Measurements from ENCODE around the gene FGD3. TPM values are rescaled to one million over a fixed set of nuclear protein-coding genes. Genes with fewer than 3 reads are reported as not detected.

FGD3 gene
- total RNA-seq, 1 donor from 2014 or later, result 0.09 TPM

GRCh38 chr9:93024646-93024910, 77.3 kb downstream of the FGD3 start:
- Histone ChIP-seq H4K20me1 (ENCODE audit: insufficient read depth, low read length) (no peaks in the 10 kb centered on the region), H3K4me3 (ENCODE audit: insufficient read depth, low read depth, low read length) (no peak overlapping the region), H3K9me3 (ENCODE audit: insufficient read depth, low read depth, low read length) (no peaks in the 10 kb centered on the region), H3K79me2 (ENCODE audit: insufficient read depth, low read length) (no peaks in the 10 kb centered on the region), H3K36me3 (ENCODE audit: insufficient read depth, low read length) (no peaks in the 10 kb centered on the region), H3K4me1 (ENCODE audit: insufficient read depth, low read length) (no peaks in the 10 kb centered on the region), H3K4me2 (ENCODE audit: low read length) (no peak overlapping the region), H3K27me3 (ENCODE audit: insufficient read depth, low read length) (no peaks in the 10 kb centered on the region), H3K27ac (ENCODE audit: low read depth, low read length) (no peak overlapping the region), H2AFZ (ENCODE audit: low read depth, low read length) (no peak overlapping the region), H3K9ac (ENCODE audit: low read length) (no peak overlapping the region)
- Mint-ChIP-seq H3K27me3 (ENCODE audit: low read depth, unreplicated experiment) (peaks cover 36% of the 10 kb centered on the region), H3K4me3 (ENCODE audit: unreplicated experiment) (no peak overlapping the region), H3K9me3 (ENCODE audit: unreplicated experiment) (no peaks in the 10 kb centered on the region), H3K36me3 (ENCODE audit: low read depth, unreplicated experiment) (no peaks in the 10 kb centered on the region), H3K4me1 (ENCODE audit: low read depth, unreplicated experiment) (peaks cover 2% of the 10 kb centered on the region), H3K27ac (ENCODE audit: unreplicated experiment) (no peak overlapping the region)
- DNase-seq (ENCODE audit: low read depth) (no peak), FAIRE-seq (no peak)
- TF ChIP-seq CTCF (IDR thresholded peaks at IDR 0.05; ENCODE audit: insufficient read depth, low read depth, low read length) (no peak), EZH2 (IDR thresholded peaks at IDR 0.05; ENCODE audit: insufficient read depth, low read length) (no peak)

- H3K27ac Mint-ChIP-seq (ENCODE audit: unreplicated experiment), result no peak overlapping the region
- no peak overlapping the region for H3K4me2 ChIP-seq (ENCODE audit: low read length)
- no peaks in the 10 kb centered on the region for H3K27me3 ChIP-seq (ENCODE audit: insufficient read depth, low read length)
- peaks cover 2% of the 10 kb centered on the region for H3K4me1 Mint-ChIP-seq (ENCODE audit: low read depth, unreplicated experiment)
- TF ChIP-seq CTCF (IDR thresholded peaks at IDR 0.05; ENCODE audit: insufficient read depth, low read depth, low read length), result no peak
- TF ChIP-seq EZH2 (IDR thresholded peaks at IDR 0.05; ENCODE audit: insufficient read depth, low read length), result no peak
- H3K36me3 Mint-ChIP-seq (ENCODE audit: low read depth, unreplicated experiment), result no peaks in the 10 kb centered on the region
- H3K4me3 ChIP-seq (ENCODE audit: insufficient read depth, low read depth, low read length), result no peak overlapping the region
- no peaks in the 10 kb centered on the region for H3K9me3 Mint-ChIP-seq (ENCODE audit: unreplicated experiment)
- H3K79me2 ChIP-seq (ENCODE audit: insufficient read depth, low read length), result no peaks in the 10 kb centered on the region
- no peak overlapping the region for H3K9ac ChIP-seq (ENCODE audit: low read length)
- H3K4me3 Mint-ChIP-seq (ENCODE audit: unreplicated experiment), result no peak overlapping the region
- no peaks in the 10 kb centered on the region for H4K20me1 ChIP-seq (ENCODE audit: insufficient read depth, low read length)
- H3K36me3 ChIP-seq (ENCODE audit: insufficient read depth, low read length), result no peaks in the 10 kb centered on the region
- H3K27ac ChIP-seq (ENCODE audit: low read depth, low read length), result no peak overlapping the region
- H3K27me3 Mint-ChIP-seq (ENCODE audit: low read depth, unreplicated experiment), result peaks cover 40% of the 10 kb centered on the region
- H3K9me3 ChIP-seq (ENCODE audit: insufficient read depth, low read depth, low read length), result no peaks in the 10 kb centered on the region
- FAIRE-seq, result no peak
- H2AFZ ChIP-seq (ENCODE audit: low read depth, low read length), result no peak overlapping the region
- H3K4me1 ChIP-seq (ENCODE audit: insufficient read depth, low read length), result no peaks in the 10 kb centered on the region
- no peak for DNase-seq (ENCODE audit: low read depth)
Observed at GRCh38 chr9:93024986-93025630, 77.8 kb downstream of the FGD3 start.

- no peak overlapping the region for H3K27ac Mint-ChIP-seq (ENCODE audit: unreplicated experiment)
- Histone ChIP-seq H3K4me2 (ENCODE audit: low read length) (no peak overlapping the region), H3K79me2 (ENCODE audit: insufficient read depth, low read length) (no peaks in the 10 kb centered on the region), H2AFZ (ENCODE audit: low read depth, low read length) (no peak overlapping the region), H3K36me3 (ENCODE audit: insufficient read depth, low read length) (no peaks in the 10 kb centered on the region), H3K4me3 (ENCODE audit: insufficient read depth, low read depth, low read length) (no peak overlapping the region), H3K9me3 (ENCODE audit: insufficient read depth, low read depth, low read length) (no peaks in the 10 kb centered on the region), H4K20me1 (ENCODE audit: insufficient read depth, low read length) (no peaks in the 10 kb centered on the region), H3K27me3 (ENCODE audit: insufficient read depth, low read length) (no peaks in the 10 kb centered on the region), H3K27ac (ENCODE audit: low read depth, low read length) (no peak overlapping the region), H3K9ac (ENCODE audit: low read length) (no peak overlapping the region), H3K4me1 (ENCODE audit: insufficient read depth, low read length) (no peaks in the 10 kb centered on the region)
- peaks cover 44% of the 10 kb centered on the region for H3K27me3 Mint-ChIP-seq (ENCODE audit: low read depth, unreplicated experiment)
- DNase-seq (ENCODE audit: low read depth), result no peak
- H3K9me3 Mint-ChIP-seq (ENCODE audit: unreplicated experiment), result no peaks in the 10 kb centered on the region
- FAIRE-seq, result no peak
- peaks cover 2% of the 10 kb centered on the region for H3K4me1 Mint-ChIP-seq (ENCODE audit: low read depth, unreplicated experiment)
- H3K4me3 Mint-ChIP-seq (ENCODE audit: unreplicated experiment), result no peak overlapping the region
- H3K36me3 Mint-ChIP-seq (ENCODE audit: low read depth, unreplicated experiment), result no peaks in the 10 kb centered on the region
- no peak for TF ChIP-seq EZH2 (IDR thresholded peaks at IDR 0.05; ENCODE audit: insufficient read depth, low read length)
- no peak for TF ChIP-seq CTCF (IDR thresholded peaks at IDR 0.05; ENCODE audit: insufficient read depth, low read depth, low read length)
Observed at GRCh38 chr9:93025736-93026135, 78.4 kb downstream of the FGD3 start.

All from astrocyte (in vitro differentiated cells and primary cell).